Skin epidermis (tissue), 12 donors: ENCODE data around the gene PMPCA.
A peak's percentile ranks its signal among the peaks of the same experiment; 100 is the strongest.
"Not testable (repeated sequence)": the region's sequence is repeated elsewhere in the genome, so short reads cannot be mapped to it uniquely, and the experiment has no call there.

Experiments used
- H3K27ac ChIP-seq, 21 experiments: fragments of 200-600 bp; sonication (generic) in 11 of 21; one replicate each; pipeline ENCODE4 v1.5.0; 2020; ENCODE audit warnings: mild to moderate bottlenecking in 3 of 21, inconsistent platforms in 2 of 21, moderate library complexity in 2 of 21
- H3K4me3 ChIP-seq, 7 experiments: fragments of 200-600 bp; sonication (generic) in 2 of 7; one replicate each; pipeline ENCODE4 v1.5.0; 2020; ENCODE audit warnings: inconsistent platforms in 2 of 7, mild to moderate bottlenecking in 2 of 7, moderate library complexity in 1 of 7

The PMPCA gene

GRCh38 chr9:136405481-136405880 is 5.0 kb upstream of the PMPCA start:
- peak overlapping the region in 4 of 21 experiments; percentile 0 to 79 (median 70) for H3K27ac ChIP-seq
- no peak overlapping the region for H3K4me3 ChIP-seq

GRCh38 chr9:136405904-136406303 is 4.6 kb upstream of the PMPCA start:
- H3K27ac ChIP-seq = peak overlapping the region in 1 of 21 experiments; percentile 0
- H3K4me3 ChIP-seq = not testable (repeated sequence)

GRCh38 chr9:136407061-136407460 is 3.4 kb upstream of the PMPCA start:
- H3K27ac ChIP-seq, H3K4me3 ChIP-seq: not testable (repeated sequence)

- H3K4me3 ChIP-seq = no peak overlapping the region
- no peak overlapping the region for H3K27ac ChIP-seq
These were observed 2.5 kb upstream of the PMPCA start for GRCh38 chr9:136407911-136408310.

GRCh38 chr9:136409557-136410455 is 652 bp upstream of the PMPCA start:
- peak overlapping the region; percentile 9 to 98 (median 90) for H3K27ac ChIP-seq

GRCh38 chr9:136411378-136411777 is 920 bp downstream of the PMPCA start:
- H3K4me3 ChIP-seq = peak overlapping the region; percentile 61 to 98 (median 86)
- H3K27ac ChIP-seq = peak overlapping the region in 18 of 21 experiments; percentile 80 to 99 (median 94)

More at GRCh38 chr9:136409557-136410455, 652 bp upstream of the PMPCA start:
- H3K4me3 ChIP-seq = peak overlapping the region; percentile 61 to 98 (median 86)

- Histone ChIP-seq H3K4me3 (no peak overlapping the region), H3K27ac (no peak overlapping the region)
These were observed 2.5 kb downstream of the PMPCA start for GRCh38 chr9:136412962-136413361.

- H3K4me3 ChIP-seq = no peak overlapping the region
- H3K27ac ChIP-seq = no peak overlapping the region
These were observed 6.0 kb downstream of the PMPCA start for GRCh38 chr9:136416427-136416826.

GRCh38 chr9:136416914-136417313 is 6.5 kb downstream of the PMPCA start:
- Histone ChIP-seq H3K27ac (no peak overlapping the region), H3K4me3 (no peak overlapping the region)

- no peak overlapping the region for H3K4me3 ChIP-seq
- no peak overlapping the region for H3K27ac ChIP-seq
These were observed 8.0 kb downstream of the PMPCA start for GRCh38 chr9:136418182-136419091.

- Histone ChIP-seq H3K27ac (no peak overlapping the region), H3K4me3 (no peak overlapping the region)
These were observed 8.6 kb downstream of the PMPCA start for GRCh38 chr9:136419092-136419420.

GRCh38 chr9:136421791-136422190 is 11.3 kb downstream of the PMPCA start:
- no peak overlapping the region for H3K4me3 ChIP-seq
- H3K27ac ChIP-seq = no peak overlapping the region

- Histone ChIP-seq H3K27ac (no peak overlapping the region), H3K4me3 (no peak overlapping the region)
These were observed 12.4 kb downstream of the PMPCA start for GRCh38 chr9:136422876-136423275.

- H3K27ac ChIP-seq = no peak overlapping the region
- H3K4me3 ChIP-seq = no peak overlapping the region
These were observed 13.1 kb downstream of the PMPCA start for GRCh38 chr9:136423432-136424146.

- H3K4me3 ChIP-seq = no peak overlapping the region
- no peak overlapping the region for H3K27ac ChIP-seq
These were observed 14.4 kb downstream of the PMPCA start for GRCh38 chr9:136424750-136425362.

- H3K27ac ChIP-seq, H3K4me3 ChIP-seq: not testable (repeated sequence)
These were observed 14.9 kb downstream of the PMPCA start for GRCh38 chr9:136425367-136425766.

- Histone ChIP-seq H3K27ac (peak overlapping the region in 1 of 21 experiments; percentile 8), H3K4me3 (no peak overlapping the region)
These were observed 16.3 kb downstream of the PMPCA start for GRCh38 chr9:136426787-136427186.

- no peak overlapping the region for H3K4me3 ChIP-seq
- no peak overlapping the region for H3K27ac ChIP-seq
These were observed 18.7 kb downstream of the PMPCA start for GRCh38 chr9:136429075-136429628.
